HG03521 (cell line): ENCODE data around the gene RNF114.
"Not testable (repeated sequence)": the region's sequence is repeated elsewhere in the genome, so short reads cannot be mapped to it uniquely, and the experiment has no call there.

Experiments
- ATAC-seq: cut with Tn5 transposase; IDR thresholded peaks from one replicate; pipeline ENCODE4 v1.9.1; 2021; ENCODE audit warnings: mild to moderate bottlenecking, moderate library complexity; ENCODE audit not compliant: unreplicated experiment

Gene RNF114

DNA sequence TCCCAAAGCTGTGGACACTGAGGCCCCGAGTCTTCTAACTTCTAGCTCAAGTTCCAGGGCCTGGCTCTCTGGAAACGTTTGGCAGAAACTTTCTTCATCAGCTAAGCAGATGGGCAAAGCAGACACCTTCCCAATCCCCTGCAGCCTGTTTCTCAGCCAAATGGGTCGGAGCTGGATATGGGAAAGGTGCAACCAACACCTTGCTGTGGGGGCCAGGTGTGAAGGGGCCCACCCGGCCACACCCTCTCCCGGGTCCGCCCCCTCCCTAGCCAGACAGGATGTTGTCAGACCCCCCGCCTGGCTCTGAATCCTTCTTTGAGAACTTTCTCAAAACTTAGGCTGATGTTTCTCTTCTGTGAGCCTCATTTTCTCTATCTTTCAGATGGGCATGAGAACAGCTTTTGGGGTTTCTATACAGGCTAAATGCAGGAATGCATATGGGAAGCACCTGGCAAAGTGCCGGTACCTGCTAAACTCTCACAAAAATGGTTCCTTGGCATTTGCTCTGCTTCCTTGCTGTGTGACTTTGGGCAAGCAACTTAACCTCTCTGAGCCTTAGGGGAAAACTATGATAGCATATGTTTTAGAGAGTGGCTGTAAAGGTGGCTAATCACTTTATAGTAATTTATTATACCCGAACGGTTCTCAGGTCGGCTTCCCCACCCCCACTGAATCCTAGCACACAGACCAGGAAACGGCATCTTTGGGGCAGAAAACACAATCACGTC lies 48.4 kb downstream of the RNF114 start:
- ATAC-seq: no peak

DNA sequence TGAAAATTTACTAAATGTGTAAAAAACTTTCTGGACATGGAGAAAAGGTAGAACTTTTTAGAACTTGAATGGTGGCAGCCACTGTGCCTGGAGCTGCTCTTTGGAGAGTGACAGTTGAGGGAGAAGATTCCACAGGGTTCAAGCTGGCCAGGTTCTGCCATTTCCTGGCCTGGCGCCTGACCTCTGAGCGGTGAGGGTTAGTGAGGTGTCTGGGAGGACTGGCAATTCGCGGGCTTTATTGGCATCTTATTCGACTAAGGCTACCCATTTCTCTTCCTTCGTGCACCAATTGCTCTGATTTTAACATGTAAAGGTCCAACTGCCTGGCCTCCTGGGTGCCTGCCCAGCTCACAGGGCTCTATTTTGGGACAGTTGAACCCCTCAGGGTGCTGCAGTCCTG lies 49.0 kb downstream of the RNF114 start:
- no peak for ATAC-seq

DNA sequence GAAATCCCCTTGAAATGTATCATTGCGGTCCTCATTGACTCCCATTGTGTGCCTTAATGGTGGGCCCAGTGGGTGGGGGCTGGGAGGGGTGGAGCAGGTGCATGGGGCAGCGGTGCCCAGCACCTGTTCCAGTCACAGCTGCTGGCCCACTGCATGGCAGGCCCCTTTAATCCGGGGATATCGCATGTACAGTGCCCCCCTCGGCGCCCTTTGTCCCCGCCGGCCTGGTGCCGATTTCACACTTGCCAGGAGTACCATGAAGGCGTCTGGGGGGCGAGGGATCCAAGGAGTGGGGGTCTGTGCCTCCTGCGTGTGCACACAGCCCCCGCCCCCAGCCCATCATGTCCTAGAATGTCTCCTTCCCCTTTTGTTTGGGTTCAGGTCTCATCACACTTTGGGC lies 49.4 kb downstream of the RNF114 start:
- no peak for ATAC-seq

DNA sequence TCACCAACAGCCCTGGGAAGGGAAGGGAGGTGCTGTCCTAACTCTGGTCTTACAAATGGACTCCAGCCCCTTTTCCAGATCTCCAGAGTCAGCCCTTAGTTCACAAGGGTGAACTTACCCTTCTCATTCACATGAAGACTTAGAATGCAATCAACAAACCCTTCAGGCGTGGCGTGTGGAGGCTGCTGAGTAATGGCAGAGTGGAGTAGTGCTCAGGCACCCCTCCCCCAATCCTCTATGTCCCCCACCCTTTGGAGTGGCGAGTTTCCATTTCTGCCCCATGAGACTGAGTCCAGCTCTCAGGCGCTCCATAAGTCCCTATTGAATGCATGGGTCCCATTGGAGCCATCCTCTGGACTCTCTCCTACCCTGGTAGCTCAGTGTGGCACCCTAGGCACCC lies 49.9 kb downstream of the RNF114 start:
- no peak for ATAC-seq

DNA sequence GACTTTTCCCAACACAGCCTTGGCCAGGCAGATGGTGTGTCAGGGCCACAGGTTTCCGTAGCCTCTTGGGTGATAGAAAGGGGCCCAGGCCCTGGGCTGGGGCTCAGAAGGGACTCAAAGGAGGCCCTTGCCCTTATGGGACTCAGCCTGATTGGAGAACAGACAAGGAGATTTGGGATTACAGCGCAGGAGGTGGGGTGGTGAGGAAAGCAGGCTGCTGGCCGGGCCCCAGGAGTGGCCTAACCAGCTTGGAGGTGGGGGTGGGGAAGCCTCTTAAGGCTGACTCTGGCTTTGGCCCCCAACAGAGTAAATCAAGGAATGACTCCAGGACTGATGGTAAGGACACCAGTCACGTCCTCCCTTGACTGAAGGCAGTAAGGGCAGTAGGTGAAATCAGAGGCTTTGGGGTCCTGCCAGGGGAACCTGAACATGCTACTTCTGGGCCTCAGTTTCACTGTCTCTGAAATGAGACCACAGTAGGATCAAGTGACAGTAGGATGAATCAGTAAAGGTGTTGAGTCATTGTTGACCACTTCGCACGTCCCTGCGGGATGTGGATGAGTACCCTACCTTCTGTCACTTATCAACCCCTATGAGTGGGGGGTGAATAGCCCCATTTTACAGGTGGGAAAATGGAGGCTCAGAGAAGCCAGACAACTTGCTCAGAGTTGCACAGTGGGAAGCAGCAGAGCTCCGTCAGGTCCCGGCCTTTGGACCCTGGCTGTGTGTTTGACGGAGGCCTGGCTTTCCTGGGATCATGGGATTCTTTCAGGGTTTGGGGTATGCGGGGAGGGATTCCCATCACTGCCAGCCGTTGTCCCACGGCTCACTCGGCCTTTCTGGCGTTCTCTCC lies 51.0 kb downstream of the RNF114 start:
- no peak for ATAC-seq

DNA sequence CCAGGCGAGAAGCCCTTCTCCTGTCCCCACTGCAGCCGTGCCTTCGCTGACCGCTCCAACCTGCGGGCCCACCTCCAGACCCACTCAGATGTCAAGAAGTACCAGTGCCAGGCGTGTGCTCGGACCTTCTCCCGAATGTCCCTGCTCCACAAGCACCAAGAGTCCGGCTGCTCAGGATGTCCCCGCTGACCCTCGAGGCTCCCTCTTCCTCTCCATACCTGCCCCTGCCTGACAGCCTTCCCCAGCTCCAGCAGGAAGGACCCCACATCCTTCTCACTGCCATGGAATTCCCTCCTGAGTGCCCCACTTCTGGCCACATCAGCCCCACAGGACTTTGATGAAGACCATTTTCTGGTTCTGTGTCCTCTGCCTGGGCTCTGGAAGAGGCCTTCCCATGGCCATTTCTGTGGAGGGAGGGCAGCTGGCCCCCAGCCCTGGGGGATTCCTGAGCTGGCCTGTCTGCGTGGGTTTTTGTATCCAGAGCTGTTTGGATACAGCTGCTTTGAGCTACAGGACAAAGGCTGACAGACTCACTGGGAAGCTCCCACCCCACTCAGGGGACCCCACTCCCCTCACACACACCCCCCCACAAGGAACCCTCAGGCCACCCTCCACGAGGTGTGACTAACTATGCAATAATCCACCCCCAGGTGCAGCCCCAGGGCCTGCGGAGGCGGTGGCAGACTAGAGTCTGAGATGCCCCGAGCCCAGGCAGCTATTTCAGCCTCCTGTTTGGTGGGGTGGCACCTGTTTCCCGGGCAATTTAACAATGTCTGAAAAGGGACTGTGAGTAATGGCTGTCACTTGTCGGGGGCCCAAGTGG lies 51.9 kb downstream of the RNF114 start:
- ATAC-seq: no peak

DNA sequence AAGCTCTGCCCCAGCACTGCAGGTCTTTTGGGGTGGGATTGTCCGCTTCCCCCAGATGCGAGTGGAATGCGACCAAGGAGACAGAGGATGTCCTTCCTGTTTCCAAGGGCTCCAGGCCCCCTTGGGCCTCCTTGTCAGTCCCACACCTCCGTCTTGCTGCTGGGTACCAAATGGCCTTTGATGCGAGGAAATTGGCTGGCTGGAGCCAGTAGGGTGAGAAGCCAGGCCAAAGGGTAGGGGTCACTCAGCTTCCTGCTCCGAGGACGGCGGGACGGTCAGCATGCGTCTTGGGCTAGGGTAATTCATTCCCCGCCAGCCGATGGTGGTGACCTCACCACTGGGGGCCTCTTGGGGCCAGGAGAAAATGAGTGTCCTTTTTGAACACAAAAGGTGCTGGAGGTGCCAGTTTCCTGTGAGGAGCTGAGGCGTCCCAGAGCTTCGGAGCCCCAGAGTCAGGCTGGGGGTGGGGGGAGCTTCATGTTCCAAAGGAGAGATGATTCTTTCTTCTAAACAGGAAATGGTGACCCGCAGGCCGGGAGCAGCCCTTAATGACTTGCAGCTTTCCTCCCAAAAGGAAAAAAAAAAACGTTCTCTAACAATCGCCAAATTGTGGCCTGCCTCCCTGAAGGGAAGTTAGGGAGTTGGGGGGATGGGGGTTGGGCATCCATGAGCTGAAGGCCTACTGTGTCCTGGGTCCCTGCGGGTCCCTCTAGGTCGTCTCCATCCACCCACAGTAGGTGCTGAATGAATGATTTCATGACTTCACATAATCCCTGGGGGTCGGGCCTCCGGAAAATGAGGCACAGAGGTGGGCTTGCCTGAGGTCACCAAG lies 53.3 kb downstream of the RNF114 start:
- ATAC-seq: no peak

DNA sequence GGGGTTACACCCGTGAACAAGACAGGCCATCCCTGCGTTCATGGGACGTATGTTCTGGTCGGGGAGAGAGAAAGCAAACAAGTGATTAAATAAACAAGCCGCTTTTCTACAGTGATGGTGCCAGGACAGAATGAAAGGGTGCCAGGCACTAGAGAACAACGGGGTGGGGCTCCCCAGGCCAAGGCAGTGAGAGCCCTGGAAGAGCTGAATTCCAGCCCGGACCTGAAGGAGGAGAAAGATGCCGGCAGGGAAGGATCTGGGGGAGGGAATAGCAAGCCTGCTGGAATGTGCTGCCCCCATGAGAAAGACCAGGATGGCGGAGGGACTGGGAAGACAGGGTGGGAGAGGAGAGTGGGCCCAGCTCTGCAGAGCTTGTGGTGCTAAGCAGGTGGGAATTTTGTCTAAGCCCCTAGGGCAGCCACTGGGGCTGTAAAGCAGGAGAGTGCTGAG lies 54.1 kb downstream of the RNF114 start:
- no peak for ATAC-seq

DNA sequence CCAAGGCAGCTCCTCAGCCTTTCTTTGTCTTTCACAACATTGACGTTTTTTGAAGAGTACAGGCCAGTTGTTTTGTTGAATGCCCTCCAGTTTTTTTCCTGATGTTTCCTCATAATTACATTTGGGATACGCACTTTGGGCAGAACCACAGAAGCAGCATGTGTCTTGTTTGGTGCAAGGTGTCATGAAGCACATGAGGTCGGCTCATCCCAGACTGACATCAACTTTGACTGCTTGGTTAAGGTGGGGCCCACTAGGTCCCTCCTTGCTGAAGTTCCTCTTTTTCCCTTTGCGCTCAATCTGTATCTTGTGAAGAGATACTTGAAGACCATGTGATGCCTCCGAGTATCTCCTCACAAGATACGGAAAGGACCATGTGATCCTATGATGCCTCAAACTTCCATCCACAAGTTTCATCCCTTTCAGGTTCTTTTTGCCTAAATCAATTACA lies 57.1 kb downstream of the RNF114 start:
- ATAC-seq: no peak

DNA sequence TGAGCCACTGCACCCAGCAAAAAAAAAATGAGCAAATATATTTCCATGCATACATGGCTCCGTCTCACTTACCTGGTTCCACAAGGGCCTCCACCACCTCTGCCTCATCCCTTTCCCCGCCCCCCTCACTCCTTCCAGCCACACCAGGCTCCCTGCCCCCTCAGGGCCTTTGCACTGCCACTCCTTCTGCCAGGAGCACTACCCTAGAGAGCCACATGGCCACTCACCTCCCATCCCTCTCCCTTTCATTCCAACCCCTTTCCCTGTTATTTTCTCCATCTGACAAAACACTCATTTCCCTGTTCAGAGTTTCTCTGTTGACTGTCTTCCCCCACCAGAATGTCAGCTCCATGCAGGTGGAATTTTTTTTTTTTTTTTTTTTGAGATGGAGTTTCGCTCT lies 59.4 kb downstream of the RNF114 start:
- no peak for ATAC-seq

DNA sequence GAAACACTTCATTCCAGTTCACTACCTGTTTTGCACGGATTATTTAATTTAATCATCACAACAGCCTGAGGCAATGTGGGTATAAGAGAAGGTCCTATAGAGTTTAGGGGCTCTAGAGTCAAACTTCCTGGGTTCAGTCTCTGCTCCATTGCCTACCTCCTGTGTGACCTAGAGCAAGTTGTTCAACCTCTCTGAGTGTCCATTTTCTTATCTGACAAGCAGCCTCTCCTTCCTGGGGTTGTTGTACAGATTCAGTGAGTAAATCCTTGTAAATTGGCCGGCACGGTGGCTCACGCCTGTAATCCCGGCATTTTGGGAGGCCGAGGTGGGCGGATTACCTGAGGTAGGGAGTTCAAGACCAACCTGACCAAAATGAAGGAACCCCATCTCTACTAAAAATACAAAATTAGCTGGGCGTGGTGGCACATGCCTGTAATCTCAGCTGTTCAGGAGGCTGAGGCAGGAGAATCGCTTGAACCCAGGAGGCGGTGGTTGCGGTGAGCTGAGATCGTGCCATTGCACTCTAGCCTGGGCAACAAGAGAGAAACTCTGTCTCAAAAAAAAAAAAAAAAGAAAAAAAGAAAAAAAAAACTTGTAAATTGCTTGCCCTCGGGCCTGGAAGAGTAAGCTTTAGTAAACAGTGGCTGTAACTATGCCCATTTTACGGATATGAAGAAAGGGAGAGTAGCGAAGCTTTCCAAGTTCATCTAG lies 62.4 kb downstream of the RNF114 start:
- ATAC-seq: not testable (repeated sequence)

DNA sequence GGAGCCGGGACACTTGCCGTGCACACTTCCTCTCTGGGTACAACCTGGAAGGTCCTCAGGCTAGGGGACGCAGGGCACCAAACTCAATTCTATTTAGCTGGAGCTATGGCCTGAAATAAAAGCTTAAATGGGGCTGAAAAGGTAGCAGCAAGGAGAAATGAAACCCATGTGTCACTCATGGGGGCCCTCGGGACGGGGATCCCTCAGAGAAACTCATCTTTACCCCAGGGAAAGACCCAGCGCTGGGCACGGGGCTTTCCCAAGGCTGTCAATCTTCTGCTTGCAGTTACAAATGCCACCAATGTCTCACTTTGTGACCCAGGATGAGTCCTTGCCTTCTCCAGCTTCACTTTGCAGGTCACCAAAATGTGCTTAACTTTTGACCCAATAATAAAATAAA lies 63.1 kb downstream of the RNF114 start:
- ATAC-seq: no peak

DNA sequence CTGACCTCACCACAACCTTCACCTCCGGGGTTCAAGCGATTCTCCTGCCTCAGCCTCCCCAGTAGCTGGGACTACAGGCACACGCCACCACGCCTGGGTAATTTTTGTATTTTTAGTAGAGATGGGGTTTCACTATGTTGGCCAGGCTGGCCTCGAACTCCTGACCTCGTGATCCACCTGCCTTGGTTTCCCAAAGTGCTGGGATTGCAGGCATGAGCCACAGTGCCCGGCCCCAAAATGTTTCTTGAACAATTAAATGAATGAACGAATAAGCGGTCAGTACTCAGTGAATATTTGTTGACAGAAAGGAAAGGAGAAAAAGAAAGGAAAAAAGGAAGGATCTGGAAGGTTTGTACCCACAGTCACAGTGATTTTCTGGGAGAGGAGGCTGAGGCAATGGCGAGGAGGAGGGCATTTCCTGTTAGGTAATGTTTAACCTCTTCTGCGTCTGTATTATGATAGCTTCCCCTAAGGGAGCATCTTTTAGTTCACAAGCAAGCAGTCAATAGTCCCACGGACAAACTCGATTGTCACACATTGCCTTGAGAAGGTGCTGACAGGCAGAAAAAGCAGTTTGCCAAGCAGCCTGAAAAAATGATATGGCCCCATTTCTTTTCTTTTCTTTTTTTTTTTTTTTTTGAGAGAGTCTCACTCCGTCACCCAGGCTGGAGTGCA lies 64.5 kb downstream of the RNF114 start:
- not testable (repeated sequence) for ATAC-seq

DNA sequence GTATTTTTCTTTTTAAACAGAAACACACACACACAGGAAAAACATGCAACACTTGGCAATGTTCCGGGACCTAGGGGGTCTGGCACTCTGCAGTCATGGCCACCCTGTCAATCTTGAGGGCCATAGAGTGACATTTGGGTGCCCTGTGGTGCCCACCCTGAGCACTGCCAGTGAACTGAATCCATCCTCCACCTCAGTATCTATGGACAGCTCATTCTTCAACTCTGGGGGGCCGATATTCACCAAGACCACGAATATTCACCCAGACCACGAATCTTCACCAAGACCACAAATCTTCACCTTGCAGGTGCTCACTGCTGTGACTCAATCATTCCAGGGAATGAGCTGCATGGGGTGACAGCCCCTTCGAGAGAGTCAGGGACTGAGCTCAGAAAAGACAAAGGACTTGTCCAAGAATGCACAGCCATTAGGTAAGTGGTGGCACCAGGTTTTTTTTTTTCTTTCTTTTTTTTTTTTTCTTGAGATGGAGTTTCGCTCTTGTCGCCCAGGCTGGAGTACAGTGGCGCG lies 65.7 kb downstream of the RNF114 start:
- no peak for ATAC-seq

DNA sequence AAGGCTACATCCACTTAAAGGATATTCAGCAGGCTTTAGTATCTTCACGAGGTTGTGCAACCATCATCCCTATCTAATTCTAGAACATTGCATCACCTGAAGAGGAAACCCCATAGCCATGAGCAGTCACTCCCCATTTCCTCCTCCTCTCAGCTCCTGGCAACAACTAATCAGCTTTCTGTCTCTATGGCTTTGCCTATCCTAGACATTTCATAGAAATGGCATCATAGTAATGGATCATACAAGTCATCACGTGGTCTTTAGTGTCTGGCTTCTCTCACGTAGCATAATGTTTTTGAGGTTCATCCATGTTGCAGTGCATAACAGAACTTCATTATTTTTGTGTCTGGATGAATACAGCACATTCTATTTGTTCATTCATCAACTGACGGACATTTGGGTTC lies 67.1 kb downstream of the RNF114 start:
- ATAC-seq: no peak
